Measurements from ENCODE around the gene ANKRD10. TPM values are rescaled to one million over a fixed set of nuclear protein-coding genes. Genes with fewer than 3 reads are reported as not detected.
A peak's percentile ranks its signal among the peaks of the same experiment; 100 is the strongest.
"Not testable (repeated sequence)": the region's sequence is repeated elsewhere in the genome, so short reads cannot be mapped to it uniquely, and the experiment has no call there.

The ANKRD10 gene
- 43.8 and 44.7 TPM in 2 replicates for total RNA-seq (2014; rRNA removed; shearing (Covaris generic))

GRCh38 chr13:110915057-110915873 is at the start of gene ANKRD10:
Gene ANKRD10 (minus strand): TSS chr13:110915069. CDS start chr13:110914934, 135 bp downstream.
- DNase-seq (ENCODE audit: low read depth): peak; percentile 97

- DNase-seq (ENCODE audit: low read depth): no peak
These were observed 49.6 kb upstream of the ANKRD10 start for GRCh38 chr13:110964229-110965037.

GRCh38 chr13:110963554-110963970 is 48.7 kb upstream of the ANKRD10 start:
- no peak for DNase-seq (ENCODE audit: low read depth)

- no peak for DNase-seq (ENCODE audit: low read depth)
These were observed 47.1 kb upstream of the ANKRD10 start for GRCh38 chr13:110961959-110962358.

- no peak for DNase-seq (ENCODE audit: low read depth)
These were observed 45.3 kb upstream of the ANKRD10 start for GRCh38 chr13:110960204-110960603.

GRCh38 chr13:110957931-110958330 is 43.1 kb upstream of the ANKRD10 start:
- no peak for DNase-seq (ENCODE audit: low read depth)

GRCh38 chr13:110957181-110957884 is 42.5 kb upstream of the ANKRD10 start:
- DNase-seq (ENCODE audit: low read depth): peak; percentile 44

- DNase-seq (ENCODE audit: low read depth): not testable (repeated sequence)
These were observed 41.3 kb upstream of the ANKRD10 start for GRCh38 chr13:110956216-110956615.

- DNase-seq (ENCODE audit: low read depth): not testable (repeated sequence)
These were observed 40.7 kb upstream of the ANKRD10 start for GRCh38 chr13:110955608-110956007.

GRCh38 chr13:110955072-110955503 is 40.2 kb upstream of the ANKRD10 start:
- peak; percentile 95 for DNase-seq (ENCODE audit: low read depth)

GRCh38 chr13:110954533-110954920 is 39.7 kb upstream of the ANKRD10 start:
- DNase-seq (ENCODE audit: low read depth): not testable (repeated sequence)

GRCh38 chr13:110953833-110954532 is 39.1 kb upstream of the ANKRD10 start:
- DNase-seq (ENCODE audit: low read depth): no peak

- no peak for DNase-seq (ENCODE audit: low read depth)
These were observed 38.5 kb upstream of the ANKRD10 start for GRCh38 chr13:110953416-110953815.

- DNase-seq (ENCODE audit: low read depth): peak; percentile 29
These were observed 37.3 kb upstream of the ANKRD10 start for GRCh38 chr13:110952135-110952534.

- DNase-seq (ENCODE audit: low read depth): no peak
These were observed 36.1 kb upstream of the ANKRD10 start for GRCh38 chr13:110950819-110951570.

GRCh38 chr13:110950356-110950755 is 35.5 kb upstream of the ANKRD10 start:
- no peak for DNase-seq (ENCODE audit: low read depth)

- no peak for DNase-seq (ENCODE audit: low read depth)
These were observed 34.8 kb upstream of the ANKRD10 start for GRCh38 chr13:110949628-110950027.

GRCh38 chr13:110949116-110949515 is 34.2 kb upstream of the ANKRD10 start:
- DNase-seq (ENCODE audit: low read depth): no peak

- DNase-seq (ENCODE audit: low read depth): not testable (repeated sequence)
These were observed 32.5 kb upstream of the ANKRD10 start for GRCh38 chr13:110947338-110947737.

- DNase-seq (ENCODE audit: low read depth): no peak
These were observed 31.2 kb upstream of the ANKRD10 start for GRCh38 chr13:110945928-110946570.
